ENCODE results near the gene CYB5D1. TPM values are rescaled to one million over a fixed set of nuclear protein-coding genes. Genes with fewer than 3 reads are reported as not detected.

The CYB5D1 gene
- total and polyA plus RNA-seq, 2 donors (not counting 1 experiment from before 2014, with no cell fraction given): 6.8 to 6.9 TPM

DNA sequence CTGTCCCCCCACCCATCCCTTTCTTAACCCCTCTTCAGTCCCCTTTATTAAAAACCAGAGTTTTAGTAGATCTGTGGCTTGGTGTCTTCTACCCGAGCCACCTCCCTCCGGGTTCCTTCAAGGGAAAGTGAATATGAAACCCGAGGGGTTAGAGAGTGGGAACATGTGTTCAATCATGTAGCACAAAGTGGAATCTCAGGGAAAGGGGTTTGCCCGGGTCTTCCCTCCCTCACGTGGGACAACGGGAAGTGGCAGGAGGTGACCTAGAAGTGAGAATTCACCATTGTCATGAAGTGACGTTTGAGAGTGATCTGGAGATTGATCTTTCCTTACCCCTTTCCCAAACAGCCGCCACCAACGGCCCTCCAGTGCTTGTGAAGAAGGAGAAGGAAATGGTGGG is 53.3 kb downstream of the CYB5D1 start:
- no peak overlapping the region for H2AFZ ChIP-seq (ENCODE audit: low read length)
- no peak overlapping the region for H3K27ac ChIP-seq (ENCODE audit: insufficient read depth, low read length)
- no peak overlapping the region for H3K4me3 ChIP-seq (replicated peaks in 1 of 4; ENCODE audit: control extremely low read depth in 1 of 4, insufficient read depth in 1 of 4, low read depth in 3 of 4, low read length in 4 of 4)
- H3K4me2 ChIP-seq (ENCODE audit: extremely low read depth, insufficient read depth, low read length): no peak overlapping the region
- no peaks in the 10 kb centered on the region for H4K20me1 ChIP-seq (ENCODE audit: control insufficient read depth, extremely low read depth, insufficient read depth, low read length)
- H3K9ac ChIP-seq (ENCODE audit: insufficient read depth, low read length): no peak overlapping the region
- no peaks in the 10 kb centered on the region for H3K27me3 ChIP-seq (ENCODE audit: control insufficient read depth, insufficient read depth, low read length)
- H3K4me1 ChIP-seq (ENCODE audit: control insufficient read depth, extremely low read depth, insufficient read depth, low read length): peaks cover 5% of the 10 kb centered on the region
- DNase-seq (ENCODE audit: low read depth in 2 of 2): no peak
- H3K36me3 ChIP-seq (ENCODE audit: control insufficient read depth, insufficient read depth, low read length): peaks cover 25% of the 10 kb centered on the region
- TF ChIP-seq, protein P1, sequence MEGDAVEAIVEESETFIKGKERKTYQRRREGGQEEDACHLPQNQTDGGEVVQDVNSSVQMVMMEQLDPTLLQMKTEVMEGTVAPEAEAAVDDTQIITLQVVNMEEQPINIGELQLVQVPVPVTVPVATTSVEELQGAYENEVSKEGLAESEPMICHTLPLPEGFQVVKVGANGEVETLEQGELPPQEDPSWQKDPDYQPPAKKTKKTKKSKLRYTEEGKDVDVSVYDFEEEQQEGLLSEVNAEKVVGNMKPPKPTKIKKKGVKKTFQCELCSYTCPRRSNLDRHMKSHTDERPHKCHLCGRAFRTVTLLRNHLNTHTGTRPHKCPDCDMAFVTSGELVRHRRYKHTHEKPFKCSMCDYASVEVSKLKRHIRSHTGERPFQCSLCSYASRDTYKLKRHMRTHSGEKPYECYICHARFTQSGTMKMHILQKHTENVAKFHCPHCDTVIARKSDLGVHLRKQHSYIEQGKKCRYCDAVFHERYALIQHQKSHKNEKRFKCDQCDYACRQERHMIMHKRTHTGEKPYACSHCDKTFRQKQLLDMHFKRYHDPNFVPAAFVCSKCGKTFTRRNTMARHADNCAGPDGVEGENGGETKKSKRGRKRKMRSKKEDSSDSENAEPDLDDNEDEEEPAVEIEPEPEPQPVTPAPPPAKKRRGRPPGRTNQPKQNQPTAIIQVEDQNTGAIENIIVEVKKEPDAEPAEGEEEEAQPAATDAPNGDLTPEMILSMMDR (conservative IDR thresholded peaks at IDR 0.05 in 1 of 2, IDR thresholded peaks at IDR 0.05 in 1 of 2; ENCODE audit: low read depth in 1 of 2, low read length in 2 of 2): no peak
- no peak for TF ChIP-seq EZH2 (IDR thresholded peaks at IDR 0.05; ENCODE audit: low read length, missing control alignments)
- H3K9me3 ChIP-seq (ENCODE audit: control insufficient read depth, insufficient read depth, low read depth, low read length): no peaks in the 10 kb centered on the region
- H3K79me2 ChIP-seq (ENCODE audit: control insufficient read depth, insufficient read depth, low read length): no peaks in the 10 kb centered on the region

Other genes with a start within 250 kb of the CYB5D1 start
- gene FXR2, start 243.1 kb upstream of the CYB5D1 start, total RNA-seq: 39.8 and 46.6 TPM in 2 replicates
- 22.0 and 28.1 TPM in 2 replicates for gene FXR2, start 243.1 kb upstream of the CYB5D1 start, polyA plus RNA-seq
- 54.3 and 55.5 TPM in 2 replicates for gene SAT2, start 230.2 kb upstream of the CYB5D1 start, total RNA-seq
- gene SAT2, start 230.2 kb upstream of the CYB5D1 start, polyA plus RNA-seq: 47.0 and 48.2 TPM in 2 replicates
- gene SHBG, start 227.9 kb upstream of the CYB5D1 start, total RNA-seq: 0.26 and 0.33 TPM in 2 replicates
- 0.27 and 0.45 TPM in 2 replicates for gene SHBG, start 227.9 kb upstream of the CYB5D1 start, polyA plus RNA-seq
- 0.33 TPM in 1 of 2 replicates, not detected in the other for gene ATP1B2, start 207.1 kb upstream of the CYB5D1 start, total RNA-seq
- 0.02 and 0.05 TPM in 2 replicates for gene ATP1B2, start 207.1 kb upstream of the CYB5D1 start, polyA plus RNA-seq
- 23.0 and 24.7 TPM in 2 replicates for gene TP53, start 170.5 kb upstream of the CYB5D1 start, total RNA-seq
- 35.5 and 43.2 TPM in 2 replicates for gene TP53, start 170.5 kb upstream of the CYB5D1 start, polyA plus RNA-seq
- 2.3 and 3.1 TPM in 2 replicates for gene WRAP53, start 169.5 kb upstream of the CYB5D1 start, total RNA-seq
- 3.0 and 7.2 TPM in 2 replicates for gene WRAP53, start 169.5 kb upstream of the CYB5D1 start, polyA plus RNA-seq
- 0.26 and 0.33 TPM in 2 replicates for gene EFNB3, start 152.8 kb upstream of the CYB5D1 start, total RNA-seq
- 0.51 and 3.7 TPM in 2 replicates for gene EFNB3, start 152.8 kb upstream of the CYB5D1 start, polyA plus RNA-seq
- 0.17 and 0.26 TPM in 2 replicates for gene DNAH2, start 140.3 kb upstream of the CYB5D1 start, total RNA-seq
- gene DNAH2, start 140.3 kb upstream of the CYB5D1 start, polyA plus RNA-seq: 0.06 and 0.08 TPM in 2 replicates
- 9.4 and 12.3 TPM in 2 replicates for gene KDM6B, start 23.8 kb upstream of the CYB5D1 start, total RNA-seq
- gene KDM6B, start 23.8 kb upstream of the CYB5D1 start, polyA plus RNA-seq: 0.68 and 1.1 TPM in 2 replicates
- gene TMEM88, start 2.9 kb upstream of the CYB5D1 start, total RNA-seq: 0.17 TPM in 1 of 2 replicates, not detected in the other
- 0.07 TPM in 1 of 2 replicates, not detected in the other for gene TMEM88, start 2.9 kb upstream of the CYB5D1 start, polyA plus RNA-seq
- gene NAA38, start 444 bp upstream of the CYB5D1 start, total RNA-seq: 41.6 and 78.9 TPM in 2 replicates
- gene NAA38, start 444 bp upstream of the CYB5D1 start, polyA plus RNA-seq: 31.0 and 40.7 TPM in 2 replicates
- gene CHD3, start 30.8 kb downstream of the CYB5D1 start, total RNA-seq: 144 and 165 TPM in 2 replicates
- gene CHD3, start 30.8 kb downstream of the CYB5D1 start, polyA plus RNA-seq: 23.6 and 23.8 TPM in 2 replicates
- gene RNF227, start 58.3 kb downstream of the CYB5D1 start, total RNA-seq: 1.8 and 3.9 TPM in 2 replicates
- gene RNF227, start 58.3 kb downstream of the CYB5D1 start, polyA plus RNA-seq: 2.2 and 2.8 TPM in 2 replicates
- 0.26 and 0.33 TPM in 2 replicates for gene KCNAB3, start 71.9 kb downstream of the CYB5D1 start, total RNA-seq
- 0.69 and 1.3 TPM in 2 replicates for gene KCNAB3, start 71.9 kb downstream of the CYB5D1 start, polyA plus RNA-seq
- 38.3 and 61.9 TPM in 2 replicates for gene TRAPPC1, start 73.9 kb downstream of the CYB5D1 start, total RNA-seq
- gene TRAPPC1, start 73.9 kb downstream of the CYB5D1 start, polyA plus RNA-seq: 342 and 409 TPM in 2 replicates
- 12.8 and 17.2 TPM in 2 replicates for gene CNTROB, start 74.2 kb downstream of the CYB5D1 start, total RNA-seq
- 12.6 and 20.8 TPM in 2 replicates for gene CNTROB, start 74.2 kb downstream of the CYB5D1 start, polyA plus RNA-seq
- not detected in 2 replicates for gene GUCY2D, start 144.6 kb downstream of the CYB5D1 start, total RNA-seq
- not detected in 2 replicates for gene GUCY2D, start 144.6 kb downstream of the CYB5D1 start, polyA plus RNA-seq
- gene ALOX15B, start 181.1 kb downstream of the CYB5D1 start, total RNA-seq: not detected in 2 replicates
- gene ALOX15B, start 181.1 kb downstream of the CYB5D1 start, polyA plus RNA-seq: not detected in 2 replicates
- not detected in 2 replicates for gene ALOX12B, start 229.7 kb downstream of the CYB5D1 start, total RNA-seq
- gene ALOX12B, start 229.7 kb downstream of the CYB5D1 start, polyA plus RNA-seq: not detected in 2 replicates

Data from fibroblast of lung (primary cell).